GM12872 (cell line): Measurements from ENCODE around the gene BLNK.

Source experiments
- TF ChIP-seq, protein P1 (sequence below): IDR thresholded peaks from 3 replicates; pipeline ENCODE4 v1.5.1; 2011; ENCODE audit warnings: low read depth, mild to moderate bottlenecking, low read length, moderate library complexity; ENCODE audit not compliant: insufficient read depth

BLNK gene

DNA sequence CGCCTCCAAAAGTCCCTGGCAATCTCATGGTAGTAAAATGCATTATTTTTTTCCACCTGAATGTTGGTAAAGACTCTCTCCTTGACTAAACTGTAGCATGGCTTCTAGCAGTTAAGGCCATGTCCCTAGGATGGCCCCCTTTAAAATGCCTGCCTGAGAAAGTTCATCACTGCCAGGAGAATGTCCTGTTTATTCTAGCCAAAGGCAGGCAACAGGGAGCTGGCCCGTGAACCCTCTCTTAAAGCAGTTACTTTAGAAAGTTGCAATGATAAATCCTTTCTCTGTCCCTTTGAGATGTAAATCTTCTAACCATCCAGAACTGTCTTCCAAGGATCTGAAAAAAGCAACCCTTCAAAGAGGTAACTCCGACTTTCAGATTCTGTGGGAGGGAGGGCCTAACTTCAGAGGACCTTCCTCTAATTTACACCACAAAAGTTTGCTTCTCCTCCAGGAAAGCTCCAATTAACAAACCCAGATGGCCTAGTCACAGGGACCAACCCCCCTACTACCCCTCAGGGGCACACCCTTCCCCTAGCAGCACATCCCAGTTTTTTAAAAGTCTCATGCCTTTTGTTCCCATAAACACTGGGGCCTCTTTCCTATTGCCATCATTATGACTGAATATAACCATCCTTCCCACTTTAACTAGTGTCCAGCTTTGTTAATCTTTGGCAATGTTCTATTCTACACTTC lies 38.4 kb upstream of the BLNK start:
- TF ChIP-seq, protein P1, sequence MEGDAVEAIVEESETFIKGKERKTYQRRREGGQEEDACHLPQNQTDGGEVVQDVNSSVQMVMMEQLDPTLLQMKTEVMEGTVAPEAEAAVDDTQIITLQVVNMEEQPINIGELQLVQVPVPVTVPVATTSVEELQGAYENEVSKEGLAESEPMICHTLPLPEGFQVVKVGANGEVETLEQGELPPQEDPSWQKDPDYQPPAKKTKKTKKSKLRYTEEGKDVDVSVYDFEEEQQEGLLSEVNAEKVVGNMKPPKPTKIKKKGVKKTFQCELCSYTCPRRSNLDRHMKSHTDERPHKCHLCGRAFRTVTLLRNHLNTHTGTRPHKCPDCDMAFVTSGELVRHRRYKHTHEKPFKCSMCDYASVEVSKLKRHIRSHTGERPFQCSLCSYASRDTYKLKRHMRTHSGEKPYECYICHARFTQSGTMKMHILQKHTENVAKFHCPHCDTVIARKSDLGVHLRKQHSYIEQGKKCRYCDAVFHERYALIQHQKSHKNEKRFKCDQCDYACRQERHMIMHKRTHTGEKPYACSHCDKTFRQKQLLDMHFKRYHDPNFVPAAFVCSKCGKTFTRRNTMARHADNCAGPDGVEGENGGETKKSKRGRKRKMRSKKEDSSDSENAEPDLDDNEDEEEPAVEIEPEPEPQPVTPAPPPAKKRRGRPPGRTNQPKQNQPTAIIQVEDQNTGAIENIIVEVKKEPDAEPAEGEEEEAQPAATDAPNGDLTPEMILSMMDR, result no peak

DNA sequence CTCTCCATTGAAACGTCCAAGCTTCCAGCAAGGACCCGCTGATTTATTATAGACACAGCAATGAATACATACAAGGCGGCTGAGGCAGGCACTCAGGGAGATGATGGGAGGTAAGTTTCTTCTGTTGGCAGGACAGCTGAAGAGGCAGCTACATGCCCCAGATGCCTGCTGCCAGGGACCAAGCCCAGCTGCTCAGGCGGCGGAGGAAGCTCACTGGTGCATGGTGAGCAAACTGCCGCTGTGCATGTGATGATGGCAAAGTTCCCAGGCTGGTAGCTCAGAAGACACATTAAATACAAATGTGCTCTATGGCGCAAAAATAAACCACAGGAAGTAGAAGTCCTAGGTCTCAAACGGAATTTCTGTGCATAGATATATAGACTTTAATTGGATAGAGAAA lies 35.1 kb upstream of the BLNK start:
- TF ChIP-seq, protein P1, result no peak

DNA sequence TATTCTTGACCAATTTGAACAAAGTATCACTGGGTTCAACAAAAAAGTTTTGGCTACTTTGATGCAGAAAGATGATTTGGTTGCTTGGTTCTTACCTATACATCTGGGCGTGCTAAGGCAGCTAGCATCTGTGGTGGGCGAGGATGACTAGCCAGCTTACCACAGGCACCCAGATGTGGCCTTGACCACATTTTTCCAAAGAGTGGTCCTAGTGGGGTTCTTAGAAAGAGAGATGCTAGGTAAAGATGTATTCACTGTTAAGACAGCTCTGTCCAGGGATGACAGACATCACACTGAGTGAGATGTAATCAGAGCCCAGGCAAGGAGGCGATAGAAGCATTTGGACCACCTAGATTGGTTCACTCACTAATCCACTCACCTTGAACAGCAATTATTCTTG lies 33.6 kb upstream of the BLNK start:
- TF ChIP-seq, protein P1, result no peak

GRCh38 chr10:96304230-96304629 lies 32.9 kb upstream of the BLNK start, which contains the start of gene DNTT:
TSS of gene DNTT (plus strand) at chr10:96304434. CDS start at chr10:96304498, 64 bp downstream.
- TF ChIP-seq, protein P1, result no peak

- TF ChIP-seq, protein P1, result no peak
Observed at GRCh38 chr10:96301616-96302015, 30.2 kb upstream of the BLNK start.

GRCh38 chr10:96299383-96299782 lies 28.0 kb upstream of the BLNK start:
- TF ChIP-seq, protein P1, result no peak

GRCh38 chr10:96298362-96298761 lies 27.0 kb upstream of the BLNK start:
- TF ChIP-seq, protein P1, result no peak
